Muscle of back (tissue), 13 donors: Measurements from ENCODE around the gene PDK4. TPM values are rescaled to one million over a fixed set of nuclear protein-coding genes. Genes with fewer than 3 reads are reported as not detected.

Source experiments
- DNase-seq, 3 donors: peaks; one replicate each; pipeline versions ENCODE4 v3.0.0 to v3.0.0-alpha.2; 2013
- long read RNA-seq, 9 donors: transcript quantifications; one replicate each; lab custom pipeline, GENCODE V29; 2026
- polyA plus RNA-seq, 10 donors: library from polyadenylated mRNA; unstranded; fragments of 120-200 nt; gene quantifications; one replicate each; pipeline ENCODE4 v1.2.1, GENCODE V29; 2013; ENCODE audit not compliant: insufficient read length in 10 of 10

Gene PDK4
- polyA plus RNA-seq: 10 to 100 TPM in 9 of 10 donors, 1 to 10 TPM in 1; 9.0 to 25.3 (median 15.7) TPM
- long read RNA-seq, donor 1, partial matches to known transcripts: 0 of 3 reads
- long read RNA-seq, donor 1, other reads (novel, unspliced or antisense): 0 of 3 reads
- long read RNA-seq, donor 2, partial matches to known transcripts: 0 of 2 reads
- long read RNA-seq, donor 2, other reads (novel, unspliced or antisense): 0 of 2 reads
- long read RNA-seq, donor 3: 0 reads
- long read RNA-seq, donor 4, partial matches to known transcripts: 0 of 1 reads
- long read RNA-seq, donor 4, other reads (novel, unspliced or antisense): 0 of 1 reads
- long read RNA-seq, donor 5, transcript PDK4-201 (11 exons, 3,576 nt): major isoform, 6 of 6 reads
- long read RNA-seq, donor 5, partial matches to known transcripts: 0 of 6 reads
- long read RNA-seq, donor 5, other reads (novel, unspliced or antisense): 0 of 6 reads
- long read RNA-seq, donor 6, partial matches to known transcripts: 0 of 2 reads
- long read RNA-seq, donor 6, other reads (novel, unspliced or antisense): 0 of 2 reads
- long read RNA-seq, donor 7, partial matches to known transcripts: 0 of 3 reads
- long read RNA-seq, donor 7, other reads (novel, unspliced or antisense): 0 of 3 reads
- long read RNA-seq, donor 8: 0 reads
- long read RNA-seq, donor 9, partial matches to known transcripts: 0 of 2 reads
- long read RNA-seq, donor 9, other reads (novel, unspliced or antisense): 0 of 2 reads

DNA sequence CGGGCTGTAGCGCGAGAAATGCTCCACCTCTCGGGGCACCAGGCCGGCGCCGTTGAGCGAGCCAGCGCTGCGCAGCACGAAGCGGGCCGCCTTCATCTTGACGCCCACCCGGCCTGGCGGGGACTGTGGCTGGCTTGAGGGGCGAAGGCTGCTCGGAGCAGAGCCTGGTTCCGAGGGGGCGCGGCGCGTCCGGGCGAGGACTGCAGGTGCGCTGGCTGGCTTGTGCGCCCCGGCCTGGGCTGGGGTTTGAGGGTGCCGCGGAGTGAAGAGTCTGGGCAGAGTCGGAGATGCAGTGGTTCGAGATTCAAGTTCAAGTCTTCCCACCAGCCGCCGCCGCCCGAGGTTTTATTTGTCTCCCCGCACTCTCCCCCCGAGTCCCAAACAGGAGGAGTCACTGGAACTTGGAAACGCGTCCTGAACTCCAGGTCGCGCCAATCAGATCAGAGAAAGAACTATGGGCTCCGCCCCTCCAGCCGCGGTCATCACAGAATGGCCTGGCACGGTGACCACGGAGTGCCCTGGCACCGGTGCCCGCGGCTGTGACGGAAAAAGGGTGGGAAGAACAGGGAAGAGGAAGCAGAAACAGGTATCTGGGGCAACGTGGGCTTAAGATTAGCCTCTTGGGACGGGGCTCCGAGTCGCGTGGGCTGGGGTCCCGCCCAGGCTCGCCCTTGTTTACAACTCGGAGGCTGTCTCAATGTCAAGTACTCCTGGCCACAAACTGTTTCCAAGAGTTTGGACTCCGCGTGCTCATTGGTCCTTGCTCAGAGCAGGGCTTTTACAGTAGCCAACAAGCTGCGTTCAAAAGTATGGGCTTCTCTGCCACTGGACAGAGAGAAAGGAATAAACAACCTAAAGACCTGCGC, at the start of gene PDK4:
Gene PDK4, minus strand, starts transcription at position 319 of the 866 bp plus-strand sequence. Its CDS starts 223 bp downstream, at position 96.
- DNase-seq: peak; percentile 88 to 97 (median 90)

- no peak for DNase-seq
These were observed 45.9 kb upstream of the PDK4 start for GRCh38 chr7:95642173-95642572.

GRCh38 chr7:95636140-95636940, 40.0 kb upstream of the PDK4 start:
- no peak for DNase-seq

DNA sequence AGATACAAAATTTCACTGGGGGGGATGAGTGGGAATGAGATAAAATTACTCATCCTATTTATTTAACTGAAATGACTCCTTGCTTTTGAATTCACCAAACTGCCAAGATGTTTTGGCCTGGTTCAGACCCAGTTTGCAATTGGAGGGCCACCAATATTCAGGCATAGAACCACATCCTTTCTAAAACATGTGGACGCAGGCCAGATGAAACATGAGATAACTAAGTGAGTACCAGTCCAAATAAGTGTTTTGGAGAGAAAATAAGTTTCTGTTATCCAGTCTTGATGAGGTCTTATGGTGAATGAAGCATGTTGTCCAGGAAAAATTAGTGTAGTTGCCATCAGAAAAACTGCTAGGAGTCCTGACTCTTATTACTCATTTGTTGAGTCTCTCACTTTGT, 36.3 kb upstream of the PDK4 start:
- no peak for DNase-seq

DNA sequence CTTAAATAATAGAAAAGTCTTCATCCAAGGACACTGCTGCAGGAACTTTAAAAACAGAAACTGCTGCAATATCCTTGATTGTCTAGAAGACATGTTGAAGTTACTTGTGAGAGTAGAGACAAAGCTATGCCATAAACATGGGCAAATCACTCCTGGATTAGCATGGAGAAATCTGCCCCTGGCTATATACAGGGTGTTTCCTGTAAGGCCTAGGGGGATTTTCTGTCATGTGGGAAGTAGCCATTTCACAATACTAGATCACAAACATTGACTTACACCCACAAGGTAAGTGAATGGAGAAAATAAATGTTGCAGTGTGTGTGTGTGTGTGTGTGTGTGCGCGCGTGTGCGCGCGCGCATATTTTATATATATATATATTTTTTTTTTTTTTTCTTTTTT, 35.2 kb upstream of the PDK4 start:
- DNase-seq: no peak

DNA sequence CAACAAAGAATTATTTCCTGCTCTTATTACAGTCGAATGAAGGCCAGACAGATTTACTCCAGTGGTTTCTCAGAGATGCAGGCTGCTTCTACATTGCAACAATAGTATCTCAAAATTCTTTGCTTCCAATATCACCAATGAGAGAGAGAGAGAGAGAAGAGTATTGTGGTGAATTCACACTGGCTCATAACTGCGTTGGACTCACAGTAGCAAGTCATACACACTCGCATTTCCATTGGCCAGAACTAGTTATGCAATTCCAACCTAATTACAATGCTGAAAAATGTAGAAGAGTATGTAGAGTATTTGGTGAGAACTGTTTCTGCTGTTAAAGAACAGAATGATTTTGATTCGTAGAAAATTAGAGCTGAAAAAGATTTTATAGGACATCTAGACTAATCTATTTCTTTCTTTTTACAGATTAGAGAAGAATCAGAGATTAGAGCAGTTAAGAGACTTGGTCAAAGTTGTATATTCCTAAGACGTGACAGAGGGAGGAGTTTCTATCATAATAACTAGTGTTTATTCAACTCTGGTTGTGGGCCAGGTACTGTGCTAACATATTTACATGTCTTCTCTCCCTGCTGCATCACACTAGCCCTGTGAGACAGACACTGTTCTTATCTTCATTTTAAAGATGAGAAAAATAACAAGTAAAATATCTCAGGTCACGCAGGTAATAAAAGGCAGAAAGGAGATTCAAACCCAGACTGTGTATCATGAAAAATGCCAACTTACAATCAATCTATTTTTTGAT, 34.6 kb upstream of the PDK4 start:
- DNase-seq: no peak

DNA sequence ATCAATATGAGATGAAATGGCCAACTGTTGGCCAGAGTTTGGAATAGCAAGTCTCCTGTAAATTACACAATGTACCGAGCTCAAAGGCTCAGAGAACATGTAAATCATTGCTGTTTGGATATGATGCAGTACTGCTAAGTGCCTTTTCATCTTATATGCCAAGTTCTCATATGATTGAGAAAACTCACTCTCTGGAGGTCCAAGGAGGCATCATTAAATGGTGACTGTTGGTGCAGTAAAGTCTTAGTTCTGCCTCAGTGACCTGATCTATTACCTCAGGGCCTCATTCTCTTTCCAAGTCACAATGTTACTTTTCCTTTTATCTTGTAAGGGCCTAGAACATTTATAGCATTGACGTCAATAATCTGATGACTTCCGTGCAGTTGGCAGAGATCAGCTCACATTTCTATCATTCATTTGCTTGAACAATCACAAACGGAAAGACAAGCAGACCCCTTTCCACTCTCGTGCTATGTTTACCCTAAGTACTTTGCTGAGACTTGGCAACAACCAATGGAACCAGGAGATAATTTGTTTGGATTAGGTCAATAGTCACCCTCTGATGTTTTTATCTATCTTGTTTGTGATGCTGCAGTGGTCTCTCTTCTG, 32.6 kb upstream of the PDK4 start:
- DNase-seq: no peak

DNA sequence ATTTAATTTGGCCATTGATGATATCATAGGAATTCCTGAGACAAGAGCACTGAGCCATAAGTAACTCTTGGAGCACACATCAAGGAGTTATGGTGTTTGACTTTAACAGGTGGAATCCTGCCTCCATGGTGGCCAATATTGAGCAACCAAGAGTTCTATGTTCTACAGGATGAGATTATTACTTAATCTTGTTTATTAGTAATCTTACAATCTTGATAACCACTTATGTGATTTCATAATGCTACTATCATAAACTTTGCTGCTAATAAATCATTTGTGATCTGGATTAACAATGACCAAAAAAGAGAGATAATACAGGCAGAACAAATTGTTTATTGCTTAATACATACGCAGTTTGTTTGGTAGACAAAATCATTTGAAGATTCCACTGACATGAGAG, 27.5 kb upstream of the PDK4 start:
- DNase-seq: no peak

DNA sequence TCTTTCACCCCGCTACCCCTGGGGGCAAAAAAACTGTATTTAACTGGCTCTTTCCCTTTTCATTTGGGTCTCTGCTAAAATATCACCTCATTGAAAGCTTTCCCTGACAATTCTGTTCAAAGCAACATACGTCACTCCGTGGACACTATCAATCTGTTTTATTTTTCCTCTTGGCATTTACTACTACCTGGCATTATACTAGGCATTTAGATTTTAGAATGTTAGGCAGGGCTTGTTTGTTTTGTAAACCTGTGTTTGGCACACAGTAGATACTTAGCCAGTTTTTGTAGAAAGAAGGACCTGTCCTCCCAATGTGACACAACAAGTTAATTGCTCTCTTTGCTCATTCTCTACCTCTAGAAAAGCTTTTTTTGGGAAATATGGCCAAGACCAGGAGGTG, 26.5 kb upstream of the PDK4 start:
- no peak for DNase-seq

- DNase-seq: no peak
These were observed 25.8 kb upstream of the PDK4 start for GRCh38 chr7:95622001-95622549.

GRCh38 chr7:95621404-95621803, 25.1 kb upstream of the PDK4 start:
- no peak for DNase-seq

GRCh38 chr7:95620631-95621030, 24.3 kb upstream of the PDK4 start:
- no peak for DNase-seq

DNA sequence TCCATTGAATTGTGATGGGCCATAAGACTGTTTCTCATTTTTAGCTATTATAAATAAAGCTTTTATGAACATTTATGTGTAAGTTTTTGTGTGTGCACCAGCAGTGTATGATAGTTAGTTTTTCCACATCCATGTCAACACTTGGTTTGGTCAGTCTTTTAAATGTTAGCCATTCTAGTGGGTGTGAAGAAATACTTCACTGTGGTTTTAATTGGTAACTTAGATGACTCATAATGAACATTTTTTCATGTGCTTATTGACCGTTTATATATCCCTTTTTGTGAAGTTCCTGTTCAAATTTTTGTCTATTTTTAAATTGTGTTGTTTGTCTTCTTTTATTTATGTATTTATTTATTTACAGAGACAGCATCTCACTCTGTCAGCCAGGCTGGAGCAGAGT, 23.6 kb upstream of the PDK4 start:
- DNase-seq: no peak

DNA sequence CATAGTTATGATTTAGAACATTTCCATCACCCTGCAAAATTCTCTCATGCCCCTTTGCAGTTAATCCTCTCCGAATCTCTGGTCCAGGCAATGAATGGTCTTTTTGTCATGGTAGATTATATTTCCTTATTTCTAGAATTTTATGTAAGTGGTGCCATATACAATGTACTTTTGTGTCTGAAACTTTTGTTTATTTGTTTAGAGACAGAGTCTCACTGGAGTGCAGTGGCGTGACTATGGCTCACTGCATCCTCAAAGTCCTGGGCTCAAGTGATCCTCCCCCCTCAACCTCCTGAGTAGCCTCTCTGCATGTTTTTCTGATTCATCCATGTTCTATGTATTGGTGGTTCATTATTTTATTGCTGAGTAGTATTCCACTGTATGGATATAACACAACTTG, 23.2 kb upstream of the PDK4 start:
- no peak for DNase-seq

DNA sequence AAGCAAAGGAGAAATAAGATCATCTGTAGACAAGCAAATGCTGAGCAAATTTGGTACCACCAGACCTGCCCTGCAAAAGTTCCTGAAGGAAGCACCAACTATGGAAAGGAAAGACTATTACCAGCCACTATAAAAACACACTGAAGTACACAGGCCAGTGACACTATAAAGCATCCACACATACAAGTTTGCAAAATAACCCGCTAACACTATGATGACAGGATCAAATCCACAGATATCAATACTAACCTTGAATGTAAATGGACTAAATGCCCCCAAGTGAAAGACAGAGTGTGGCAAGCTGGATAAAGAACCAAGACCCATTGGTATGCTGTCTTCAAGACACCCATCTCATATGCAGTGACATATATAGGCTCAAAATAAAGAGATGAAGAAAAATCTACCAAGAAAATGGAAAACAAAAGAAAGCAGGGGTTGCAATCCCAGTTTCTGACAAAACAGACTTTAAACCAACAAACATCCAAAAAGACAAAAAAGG, 18.2 kb upstream of the PDK4 start:
- no peak for DNase-seq

GRCh38 chr7:95611224-95611623, 14.9 kb upstream of the PDK4 start:
- DNase-seq: peak in 1 of 3 donors; percentile 13

DNA sequence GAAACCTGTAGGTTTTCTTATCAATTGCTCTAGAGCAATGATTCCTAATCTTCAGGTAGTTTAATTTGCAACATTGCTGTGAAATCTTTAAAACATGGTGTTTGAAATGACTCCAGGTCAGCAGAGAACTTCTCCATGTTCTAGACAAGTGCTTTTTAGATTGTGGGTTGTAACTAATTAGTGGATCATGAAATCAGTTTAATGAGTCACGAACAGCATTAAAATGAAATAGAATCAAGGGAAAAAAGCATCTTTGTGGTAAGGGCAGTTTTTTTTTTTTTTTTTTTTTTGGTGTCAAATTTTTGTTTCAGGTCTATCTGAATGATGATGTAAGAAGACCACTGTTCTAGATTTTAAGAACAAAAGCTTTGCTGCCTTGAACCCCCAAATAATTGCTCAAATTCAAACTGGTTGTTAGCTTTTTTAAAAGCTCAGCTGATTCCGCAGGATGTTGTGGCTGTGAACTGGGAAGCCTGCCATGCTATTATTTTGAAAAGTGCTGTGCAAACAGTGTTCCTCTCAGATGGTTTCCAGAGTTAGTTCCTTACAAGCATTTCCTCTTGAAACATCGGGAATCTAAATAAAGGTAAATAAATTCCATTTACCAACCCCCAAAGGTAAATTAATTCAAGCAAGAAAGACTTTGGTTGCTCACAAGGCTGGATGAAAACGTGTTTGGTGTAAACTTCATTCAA, 13.1 kb upstream of the PDK4 start:
- peak; percentile 60 to 85 (median 65) for DNase-seq

GRCh38 chr7:95608359-95609173, 12.2 kb upstream of the PDK4 start:
- DNase-seq: peak; percentile 93 to 97 (median 94)
